D341Med (cell line): ENCODE measurements around the gene TCP11.

ENCODE experiments used
- DNase-seq: peaks from one replicate; pipeline ENCODE4 v3.0.0; 2012; ENCODE audit warnings: low spot score

The TCP11 gene

GRCh38 chr6:35080821-35081425, 60.2 kb downstream of the TCP11 start:
- DNase-seq: no peak

- no peak for DNase-seq
Measured at GRCh38 chr6:35080016-35080680, 61.0 kb downstream of the TCP11 start.

GRCh38 chr6:35079311-35080000, 61.7 kb downstream of the TCP11 start:
- no peak for DNase-seq

GRCh38 chr6:35078896-35079295, 62.2 kb downstream of the TCP11 start:
- no peak for DNase-seq

- no peak for DNase-seq
Measured at GRCh38 chr6:35078226-35078850, 62.8 kb downstream of the TCP11 start.

GRCh38 chr6:35077713-35078105, 63.4 kb downstream of the TCP11 start:
- DNase-seq: no peak

GRCh38 chr6:35076997-35077712, 64.0 kb downstream of the TCP11 start:
- no peak for DNase-seq

- DNase-seq: no peak
Measured at GRCh38 chr6:35073766-35074471, 67.2 kb downstream of the TCP11 start.

- no peak for DNase-seq
Measured at GRCh38 chr6:35073211-35073610, 67.9 kb downstream of the TCP11 start.

- no peak for DNase-seq
Measured at GRCh38 chr6:35072698-35073055, 68.5 kb downstream of the TCP11 start.

GRCh38 chr6:35072051-35072697, 69.0 kb downstream of the TCP11 start:
- DNase-seq: no peak

- no peak for DNase-seq
Measured at GRCh38 chr6:35071347-35071994, 69.7 kb downstream of the TCP11 start.

- no peak for DNase-seq
Measured at GRCh38 chr6:35070111-35070510, 71.0 kb downstream of the TCP11 start.

GRCh38 chr6:35069262-35069661, 71.9 kb downstream of the TCP11 start:
- peak; percentile 58 for DNase-seq

- DNase-seq: no peak
Measured at GRCh38 chr6:35068644-35069043, 72.5 kb downstream of the TCP11 start.

- no peak for DNase-seq
Measured at GRCh38 chr6:35068206-35068605, 72.9 kb downstream of the TCP11 start.
